Trophoblast cell (in vitro differentiated cells and primary cell): ENCODE measurements around the gene DHRS3.

Source experiments
- DNase-seq, 2 donors: peaks; one replicate each; pipeline ENCODE4 v3.0.0-alpha.2; 2016
- H2AFZ ChIP-seq: 2 replicates; pipeline ENCODE4 v1.6.1; 2013; ENCODE audit warnings: low read length, moderate library complexity, mild to moderate bottlenecking; ENCODE audit not compliant: insufficient read depth, poor library complexity
- H2AK5ac ChIP-seq: 2 replicates; pipeline ENCODE4 v1.6.1; 2013; ENCODE audit warnings: mild to moderate bottlenecking, low read length
- H2BK120ac ChIP-seq: 2 replicates; pipeline ENCODE4 v1.6.1; 2013; ENCODE audit warnings: low read length, mild to moderate bottlenecking, moderate library complexity; ENCODE audit not compliant: insufficient read depth, poor library complexity
- H2BK12ac ChIP-seq: 2 replicates; pipeline ENCODE4 v1.6.1; 2013; ENCODE audit warnings: mild to moderate bottlenecking, low read length, moderate library complexity
- H2BK5ac ChIP-seq: 2 replicates; pipeline ENCODE4 v1.6.1; 2013; ENCODE audit warnings: low read length, low read depth, moderate library complexity, mild to moderate bottlenecking; ENCODE audit not compliant: poor library complexity
- H3K14ac ChIP-seq: 2 replicates; pipeline ENCODE4 v1.6.1; 2013; ENCODE audit warnings: mild to moderate bottlenecking, low read length
- H3K18ac ChIP-seq: 2 replicates; pipeline ENCODE4 v1.6.1; 2013; ENCODE audit warnings: mild to moderate bottlenecking, low read length
- H3K23ac ChIP-seq: 2 replicates; pipeline ENCODE4 v1.6.1; 2013; ENCODE audit warnings: low read length
- H3K27ac ChIP-seq: 2 replicates; pipeline ENCODE4 v1.5.1; 2013; ENCODE audit warnings: low read depth, mild to moderate bottlenecking, inconsistent platforms, low read length, moderate library complexity
- H3K27me3 ChIP-seq: 2 replicates; pipeline ENCODE4 v1.6.1; 2013; ENCODE audit warnings: inconsistent platforms, mild to moderate bottlenecking, low read length, moderate library complexity; ENCODE audit not compliant: insufficient read depth
- H3K36me3 ChIP-seq, 2 experiments: 1 replicate in 1 of 2; 2 replicates in 1 of 2; pipeline ENCODE4 v1.6.1; 2013; ENCODE audit warnings: low read length in 2 of 2, mild to moderate bottlenecking in 2 of 2, moderate library complexity in 1 of 2; ENCODE audit not compliant: insufficient read depth in 2 of 2, control insufficient read depth in 1 of 2
- H3K4ac ChIP-seq: 2 replicates; pipeline ENCODE4 v1.6.1; 2013; ENCODE audit warnings: low read depth, mild to moderate bottlenecking, low read length, moderate library complexity
- H3K4me1 ChIP-seq, 2 experiments: 1 replicate in 1 of 2; 2 replicates in 1 of 2; pipeline ENCODE4 v1.6.1; 2013; ENCODE audit warnings: low read length in 2 of 2, mild to moderate bottlenecking in 2 of 2, moderate library complexity in 1 of 2; ENCODE audit not compliant: insufficient read depth in 2 of 2, control insufficient read depth in 1 of 2
- H3K4me2 ChIP-seq: 2 replicates; pipeline ENCODE4 v1.6.1; 2013; ENCODE audit warnings: inconsistent platforms, mild to moderate bottlenecking, low read length, moderate library complexity
- H3K4me3 ChIP-seq: 2 replicates; pipeline ENCODE4 v1.5.1; 2013; ENCODE audit warnings: mild to moderate bottlenecking, low read depth, low read length, inconsistent platforms
- H3K79me1 ChIP-seq: one replicate; pipeline ENCODE4 v1.6.1; 2013; ENCODE audit warnings: low read length
- H3K79me2 ChIP-seq: 2 replicates; pipeline ENCODE4 v1.6.1; 2013; ENCODE audit warnings: low read length, mild to moderate bottlenecking; ENCODE audit not compliant: control insufficient read depth, insufficient read depth, poor library complexity
- H3K9ac ChIP-seq: 2 replicates; pipeline ENCODE4 v1.6.1; 2013; ENCODE audit warnings: mild to moderate bottlenecking, low read length
- H3K9me3 ChIP-seq: 2 replicates; pipeline ENCODE4 v1.6.1; 2013; ENCODE audit warnings: low read depth, mild to moderate bottlenecking, control low read depth, inconsistent platforms, low read length; ENCODE audit not compliant: insufficient read depth
- H4K12ac ChIP-seq: 2 replicates; pipeline ENCODE4 v1.6.1; 2013; ENCODE audit warnings: low read depth, mild to moderate bottlenecking, low read length, moderate library complexity
- H4K8ac ChIP-seq: 2 replicates; pipeline ENCODE4 v1.6.1; 2013; ENCODE audit warnings: low read depth, mild to moderate bottlenecking, low read length, moderate library complexity
- H4K91ac ChIP-seq: one replicate; pipeline ENCODE4 v1.6.1; 2013; ENCODE audit warnings: low read depth, mild to moderate bottlenecking, low read length, moderate library complexity
- WGBS: extraction: QIAGEN DNeasy Blood & Tissue Kit; methylation state at CpG from one replicate; pipeline ENCODE4 v1.1.7; 2013; ENCODE audit warnings: missing lambda C conversion rate; ENCODE audit not compliant: insufficient read length, insufficient coverage; ENCODE audit errors: extremely low coverage; 5-methylcytosine and 5-hydroxymethylcytosine counted together

Gene DHRS3

GRCh38 chr1:12554521-12555305, 63.3 kb downstream of the DHRS3 start:
- DNase-seq = no peak
- Histone ChIP-seq H2BK5ac (no peak overlapping the region), H3K27me3 (no peaks in the 10 kb centered on the region), H4K12ac (no peak overlapping the region), H2BK12ac (no peak overlapping the region), H3K4ac (no peak overlapping the region), H3K9me3 (no peaks in the 10 kb centered on the region), H3K23ac (no peak overlapping the region), H3K4me2 (no peak overlapping the region), H3K79me2 (no peaks in the 10 kb centered on the region), H4K91ac (no peak overlapping the region), H3K27ac (no peak overlapping the region), H3K4me3 (no peak overlapping the region), H3K9ac (no peak overlapping the region), H3K4me1 (peaks cover 13 to 20% of the 10 kb centered on the region in 2 experiments), H2AK5ac (no peak overlapping the region), H3K36me3 (no peaks in the 10 kb centered on the region), H2AFZ (no peak overlapping the region), H2BK120ac (no peak overlapping the region), H4K8ac (no peak overlapping the region), H3K14ac (no peak overlapping the region), H3K18ac (no peak overlapping the region), H3K79me1 (peaks cover 7% of the 10 kb centered on the region)
- WGBS = no CpG with 5 or more reads among the region's 18 CpGs

DNA sequence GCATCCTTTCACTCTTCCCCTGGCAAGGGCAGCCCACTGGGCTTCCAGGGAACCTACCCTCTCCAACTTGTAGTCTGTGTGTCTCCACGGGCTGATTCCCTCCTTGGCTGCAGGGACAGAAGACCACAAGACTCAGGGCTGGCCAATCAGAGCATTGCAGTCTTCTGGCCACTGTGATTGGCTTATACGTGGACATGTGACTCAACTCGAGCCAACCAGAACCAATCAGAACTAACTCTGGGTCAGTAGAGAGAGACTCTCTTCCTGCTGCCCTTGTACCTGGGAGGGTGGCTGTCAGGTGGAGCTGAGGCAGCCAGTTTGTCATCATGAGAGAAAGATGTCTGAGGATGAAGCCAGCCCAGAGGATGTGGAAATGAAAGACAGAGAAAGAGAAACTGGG, 64.0 kb downstream of the DHRS3 start:
- H3K9ac ChIP-seq = no peak overlapping the region
- no peak overlapping the region for H2BK12ac ChIP-seq
- no peak overlapping the region for H3K14ac ChIP-seq
- no peak overlapping the region for H3K23ac ChIP-seq
- peaks cover 17 to 23% of the 10 kb centered on the region in 2 experiments for H3K4me1 ChIP-seq
- H3K27ac ChIP-seq = no peak overlapping the region
- H2BK120ac ChIP-seq = no peak overlapping the region
- no peaks in the 10 kb centered on the region for H3K9me3 ChIP-seq
- H4K12ac ChIP-seq = no peak overlapping the region
- H2AFZ ChIP-seq = no peak overlapping the region
- H3K4me2 ChIP-seq = no peak overlapping the region
- no peaks in the 10 kb centered on the region for H3K27me3 ChIP-seq
- WGBS = no CpG with 5 or more reads among the region's 3 CpGs
- H3K36me3 ChIP-seq = no peaks in the 10 kb centered on the region
- no peak overlapping the region for H3K4me3 ChIP-seq
- DNase-seq = no peak
- H3K79me2 ChIP-seq = no peaks in the 10 kb centered on the region
- H2AK5ac ChIP-seq = no peak overlapping the region
- peaks cover 10% of the 10 kb centered on the region for H3K79me1 ChIP-seq
- H4K8ac ChIP-seq = no peak overlapping the region
- H4K91ac ChIP-seq = no peak overlapping the region
- H3K18ac ChIP-seq = no peak overlapping the region
- no peak overlapping the region for H2BK5ac ChIP-seq
- no peak overlapping the region for H3K4ac ChIP-seq

DNA sequence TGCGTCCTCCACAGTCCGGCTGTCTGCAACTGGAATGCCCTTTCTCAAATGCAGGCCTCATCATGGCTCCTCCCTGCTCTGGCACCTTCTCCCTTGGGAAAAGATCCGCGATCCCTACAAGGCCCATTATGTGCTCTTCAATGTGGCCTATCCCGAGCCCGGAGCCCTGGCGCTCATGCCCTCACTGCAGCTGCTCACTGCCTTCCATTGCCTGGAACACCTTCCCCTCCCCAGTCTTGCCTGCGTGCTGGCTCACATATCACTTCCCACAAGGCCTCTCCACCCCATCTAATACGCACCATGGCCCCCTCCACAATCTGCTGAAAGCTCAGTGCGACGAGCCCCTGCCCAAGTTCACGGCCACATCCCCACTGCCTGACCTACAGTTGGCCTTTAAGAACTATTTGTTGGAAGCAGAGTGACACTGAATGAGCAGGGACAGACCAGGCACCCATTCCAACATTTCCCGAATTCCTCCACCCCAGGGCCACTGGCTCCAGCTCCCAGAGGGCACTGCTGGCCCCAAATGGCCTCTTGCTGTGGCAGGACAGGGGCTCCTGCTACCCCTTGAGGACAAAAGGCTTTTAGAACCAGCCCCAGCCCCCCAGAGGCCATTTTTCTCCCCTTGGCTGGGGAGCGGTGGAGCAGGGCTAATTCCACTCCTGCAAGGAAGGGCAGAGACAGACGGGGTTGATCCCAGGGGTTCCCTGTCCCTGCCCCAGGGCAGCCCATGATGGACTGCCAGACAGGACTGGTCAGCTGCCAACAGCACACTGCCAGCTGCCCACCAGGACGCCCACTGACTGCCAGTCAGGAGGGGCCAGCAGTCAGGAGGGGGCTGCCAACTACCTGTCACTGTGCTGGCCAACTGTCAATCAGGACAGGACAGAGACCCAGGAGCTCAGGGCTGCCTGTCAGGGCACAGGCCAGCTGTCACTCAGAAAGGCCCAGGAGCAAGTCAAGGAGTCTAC, 64.8 kb downstream of the DHRS3 start:
- H3K4me1 ChIP-seq = peaks cover 17 to 23% of the 10 kb centered on the region in 2 experiments
- H3K18ac ChIP-seq = peak overlapping the region; percentile 24
- no peak overlapping the region for H4K91ac ChIP-seq
- H4K8ac ChIP-seq = no peak overlapping the region
- no peak overlapping the region for H4K12ac ChIP-seq
- H3K23ac ChIP-seq = no peak overlapping the region
- no peaks in the 10 kb centered on the region for H3K9me3 ChIP-seq
- no CpG with 5 or more reads among the region's 16 CpGs for WGBS
- H3K79me2 ChIP-seq = no peaks in the 10 kb centered on the region
- H3K36me3 ChIP-seq = no peaks in the 10 kb centered on the region
- no peak overlapping the region for H3K27ac ChIP-seq
- DNase-seq = peak in 1 of 2 donors; percentile 43
- H3K9ac ChIP-seq = no peak overlapping the region
- H3K4me3 ChIP-seq = peak overlapping the region; percentile 5
- peaks cover 10% of the 10 kb centered on the region for H3K79me1 ChIP-seq
- no peak overlapping the region for H3K4ac ChIP-seq
- H2BK12ac ChIP-seq = peak overlapping the region; percentile 39
- H3K27me3 ChIP-seq = no peaks in the 10 kb centered on the region
- no peak overlapping the region for H2BK5ac ChIP-seq
- H3K14ac ChIP-seq = peak overlapping the region; percentile 9
- H2AFZ ChIP-seq = peak overlapping the region; percentile 9
- peak overlapping the region; percentile 62 for H2AK5ac ChIP-seq
- no peak overlapping the region for H2BK120ac ChIP-seq
- no peak overlapping the region for H3K4me2 ChIP-seq

- Histone ChIP-seq H2BK120ac (no peak overlapping the region), H3K79me1 (peaks cover 10% of the 10 kb centered on the region), H3K18ac (no peak overlapping the region), H3K9me3 (no peaks in the 10 kb centered on the region), H3K14ac (no peak overlapping the region), H3K4me3 (no peak overlapping the region), H3K4me1 (peaks cover 17 to 23% of the 10 kb centered on the region in 2 experiments), H3K4ac (no peak overlapping the region), H2BK5ac (no peak overlapping the region), H2AK5ac (peak overlapping the region; percentile 50), H3K36me3 (no peaks in the 10 kb centered on the region), H3K9ac (no peak overlapping the region), H3K27me3 (no peaks in the 10 kb centered on the region), H4K91ac (no peak overlapping the region), H3K79me2 (no peaks in the 10 kb centered on the region), H4K8ac (no peak overlapping the region), H3K4me2 (no peak overlapping the region), H2BK12ac (no peak overlapping the region), H3K27ac (no peak overlapping the region), H2AFZ (no peak overlapping the region), H4K12ac (no peak overlapping the region), H3K23ac (no peak overlapping the region)
- DNase-seq = no peak
- no CpG with 5 or more reads among the region's 27 CpGs for WGBS
These were observed 65.7 kb downstream of the DHRS3 start for GRCh38 chr1:12552111-12552888.
